HUES48 (cell line): ENCODE results near the gene PINK1.

Experiments
- H3K27ac ChIP-seq: one replicate; pipeline ENCODE4 v1.7.0; 2013; ENCODE audit warnings: low read depth, low read length, inconsistent platforms
- H3K27me3 ChIP-seq: 2 replicates; pipeline ENCODE4 v1.6.1; 2013; ENCODE audit warnings: mild to moderate bottlenecking, low read length; ENCODE audit not compliant: control insufficient read depth, insufficient read depth
- H3K36me3 ChIP-seq: 2 replicates; pipeline ENCODE4 v1.6.1; 2013; ENCODE audit warnings: low read length; ENCODE audit not compliant: control insufficient read depth, insufficient read depth
- H3K4me1 ChIP-seq: 2 replicates; pipeline ENCODE4 v1.6.1; 2013; ENCODE audit warnings: mild to moderate bottlenecking, low read length; ENCODE audit not compliant: control insufficient read depth, insufficient read depth
- H3K4me3 ChIP-seq: 2 replicates; pipeline ENCODE4 v1.5.1; 2013; ENCODE audit warnings: mild to moderate bottlenecking, low read depth, low read length
- H3K9ac ChIP-seq: 2 replicates; pipeline ENCODE4 v1.6.1; 2013; ENCODE audit warnings: mild to moderate bottlenecking, low read depth, low read length, moderate library complexity
- H3K9me3 ChIP-seq: 2 replicates; pipeline ENCODE4 v1.6.1; 2013; ENCODE audit warnings: low read length; ENCODE audit not compliant: control insufficient read depth, insufficient read depth

Gene PINK1

GRCh38 chr1:20693623-20694022 is 60.4 kb downstream of the PINK1 start:
- Histone ChIP-seq H3K4me3 (no peak overlapping the region), H3K27me3 (no peaks in the 10 kb centered on the region), H3K36me3 (peaks cover 7% of the 10 kb centered on the region; the same call in 1 of the 2 replicates), H3K4me1 (peaks cover 14% of the 10 kb centered on the region), H3K9ac (no peak overlapping the region), H3K27ac (no peak overlapping the region), H3K9me3 (no peaks in the 10 kb centered on the region)

DNA sequence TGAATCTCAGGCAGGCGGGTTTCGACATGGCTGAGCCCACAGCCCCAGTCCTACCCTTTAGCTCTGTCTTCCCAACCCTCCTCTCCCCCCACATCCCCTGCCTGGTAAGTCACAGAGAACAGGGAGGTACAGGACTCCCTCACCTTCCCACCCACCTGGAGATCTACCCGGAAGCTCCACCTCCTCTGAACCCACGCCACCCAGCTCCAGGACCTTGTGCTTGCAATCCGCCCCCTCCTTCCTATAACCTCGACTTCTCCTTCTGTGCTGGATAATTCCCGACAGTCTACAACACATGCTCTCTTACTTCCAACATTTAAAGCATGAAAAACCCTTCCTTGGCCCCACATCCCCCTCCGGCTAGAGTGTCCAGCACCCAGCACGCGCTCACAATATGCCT is 62.3 kb downstream of the PINK1 start:
- Histone ChIP-seq H3K27me3 (no peaks in the 10 kb centered on the region), H3K9ac (no peak overlapping the region), H3K9me3 (no peaks in the 10 kb centered on the region), H3K4me3 (no peak overlapping the region), H3K4me1 (peaks cover 14% of the 10 kb centered on the region), H3K36me3 (no peaks in the 10 kb centered on the region), H3K27ac (no peak overlapping the region)

- Histone ChIP-seq H3K9me3 (no peaks in the 10 kb centered on the region), H3K4me3 (peak overlapping the region; percentile 70), H3K4me1 (peaks cover 14% of the 10 kb centered on the region), H3K27me3 (no peaks in the 10 kb centered on the region), H3K36me3 (no peaks in the 10 kb centered on the region), H3K27ac (peak overlapping the region; percentile 80), H3K9ac (peak overlapping the region; percentile 66)
Observed at GRCh38 chr1:20696397-20697333, 63.4 kb downstream of the PINK1 start.

DNA sequence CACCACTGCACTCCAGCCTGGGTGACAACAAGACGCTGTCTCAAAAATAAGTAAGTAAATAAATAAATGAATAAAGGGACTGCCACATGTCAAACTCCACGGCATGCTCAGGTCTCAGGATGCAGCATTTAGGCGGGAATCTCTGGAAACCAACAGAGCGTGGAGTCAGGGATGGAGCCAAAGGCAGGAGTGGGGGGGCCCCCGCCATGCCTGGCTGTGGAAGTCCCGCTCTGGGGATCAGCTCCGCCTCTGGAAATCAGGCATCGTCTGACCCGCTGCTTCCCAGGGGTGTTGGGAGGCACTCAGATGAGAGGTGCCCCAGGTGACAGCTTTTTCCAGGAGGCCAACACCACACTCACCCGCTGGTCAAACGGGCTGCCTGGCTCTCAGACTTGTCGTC is 64.3 kb downstream of the PINK1 start:
- no peaks in the 10 kb centered on the region for H3K36me3 ChIP-seq
- H3K27ac ChIP-seq: no peak overlapping the region
- H3K9ac ChIP-seq: no peak overlapping the region
- H3K4me1 ChIP-seq: peaks cover 14% of the 10 kb centered on the region
- H3K4me3 ChIP-seq: no peak overlapping the region
- no peaks in the 10 kb centered on the region for H3K27me3 ChIP-seq
- H3K9me3 ChIP-seq: no peaks in the 10 kb centered on the region

DNA sequence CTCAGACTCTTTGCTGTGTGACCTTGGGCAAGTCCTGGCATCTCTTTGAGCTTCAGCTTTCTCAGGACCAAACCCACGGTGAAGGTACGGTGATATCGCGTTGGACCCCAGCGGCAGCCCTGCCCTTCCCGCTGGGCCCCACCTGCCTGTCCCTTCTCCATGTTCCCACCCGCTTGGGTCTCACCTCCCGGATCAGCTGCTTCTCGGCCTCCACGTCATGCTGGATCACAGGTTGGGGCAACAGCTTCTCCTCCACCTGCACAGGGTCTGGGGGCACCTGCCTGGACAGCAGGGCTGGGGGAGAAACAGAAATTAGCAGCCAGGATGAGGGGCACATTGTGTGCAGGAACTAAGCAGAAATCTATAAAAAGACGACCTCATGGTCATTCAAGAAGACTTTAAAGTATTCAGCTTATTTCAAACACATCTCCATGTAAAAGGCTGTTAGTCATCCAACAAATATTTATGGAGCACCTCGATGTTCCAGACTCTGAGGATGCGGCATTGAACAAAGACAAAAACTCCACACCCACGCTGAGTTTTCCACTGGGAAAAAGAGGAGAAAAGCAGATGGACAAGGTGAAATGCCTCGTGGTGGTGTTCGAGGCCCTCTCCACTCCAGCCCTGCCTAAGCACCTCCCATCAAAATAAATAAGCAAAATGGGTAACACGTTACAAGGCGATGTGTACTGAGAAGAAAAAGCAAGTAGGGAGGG is 65.1 kb downstream of the PINK1 start:
- no peaks in the 10 kb centered on the region for H3K27me3 ChIP-seq
- no peak overlapping the region for H3K9ac ChIP-seq
- H3K36me3 ChIP-seq: no peaks in the 10 kb centered on the region; the same call in 1 of the 2 replicates
- no peaks in the 10 kb centered on the region for H3K9me3 ChIP-seq
- H3K27ac ChIP-seq: no peak overlapping the region
- peaks cover 14% of the 10 kb centered on the region for H3K4me1 ChIP-seq
- H3K4me3 ChIP-seq: no peak overlapping the region

- H3K36me3 ChIP-seq: no peaks in the 10 kb centered on the region; the same call in 1 of the 2 replicates
- H3K27ac ChIP-seq: no peak overlapping the region
- no peaks in the 10 kb centered on the region for H3K27me3 ChIP-seq
- peaks cover 14% of the 10 kb centered on the region for H3K4me1 ChIP-seq
- no peak overlapping the region for H3K4me3 ChIP-seq
- H3K9ac ChIP-seq: no peak overlapping the region
- no peaks in the 10 kb centered on the region for H3K9me3 ChIP-seq
Observed at GRCh38 chr1:20699558-20699957, 66.3 kb downstream of the PINK1 start.

- Histone ChIP-seq H3K9me3 (no peaks in the 10 kb centered on the region), H3K9ac (no peak overlapping the region), H3K27ac (no peak overlapping the region), H3K4me3 (no peak overlapping the region), H3K4me1 (peaks cover 14% of the 10 kb centered on the region), H3K27me3 (no peaks in the 10 kb centered on the region), H3K36me3 (no peaks in the 10 kb centered on the region; the same call in 1 of the 2 replicates)
Observed at GRCh38 chr1:20700636-20701215, 67.5 kb downstream of the PINK1 start.
